SH-SY5Y (cell line): ENCODE results near the gene FHAD1.

ENCODE experiments used
- GATA2 ChIP-seq: IDR thresholded peaks from 2 replicates; pipeline ENCODE4 v1.6.1; 2011; ENCODE audit warnings: mild to moderate bottlenecking, low read depth, low read length
- GATA3 ChIP-seq: IDR thresholded peaks from 2 replicates; pipeline ENCODE4 v1.6.1; 2011; ENCODE audit warnings: low read depth, mild to moderate bottlenecking, low read length, moderate library complexity

DNA sequence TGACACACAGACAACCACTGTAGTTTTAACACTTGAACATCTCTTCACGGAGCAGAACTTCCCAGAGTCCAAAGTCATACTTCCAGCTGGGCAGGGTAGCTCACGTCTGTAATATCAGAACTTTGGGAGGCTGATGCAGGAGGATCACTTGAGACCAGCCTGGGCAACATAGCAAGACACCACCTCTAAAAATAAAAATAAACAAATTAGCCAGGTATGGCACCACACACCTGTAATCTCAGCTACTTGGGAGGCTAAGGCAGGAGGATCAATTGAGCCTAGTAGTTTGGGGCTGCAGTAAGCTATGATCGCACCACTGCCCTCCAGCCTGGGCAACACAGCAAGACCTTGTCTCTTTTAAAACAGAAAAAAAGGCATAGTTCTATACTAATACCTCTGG is 138.4 kb downstream of the FHAD1 start:
- TF ChIP-seq GATA2 (no peak), GATA3 (no peak)
